ENCODE data around the gene ABCC6. TPM values are rescaled to one million over a fixed set of nuclear protein-coding genes. Genes with fewer than 3 reads are reported as not detected.
"Not testable (repeated sequence)": the region's sequence is repeated elsewhere in the genome, so short reads cannot be mapped to it uniquely, and the experiment has no call there.

ABCC6 gene
- total and polyA plus RNA-seq, 2 donors (not counting 3 experiments of a cell fraction or from before 2014, with no cell fraction given): 0.07 to 0.84 TPM

- no peak overlapping the region for H3K9ac ChIP-seq (replicated peaks; ENCODE audit: extremely low read depth, insufficient read depth, low read length)
- FAIRE-seq (no peak), DNase-seq (ENCODE audit: low read depth, low spot score) (no peak)
- no TSS peak for BruUV-seq (replicated peaks)
- no peak overlapping the region for H3K4me2 ChIP-seq (ENCODE audit: insufficient read depth, low read length)
- no peaks in the 10 kb centered on the region for H3K9me3 ChIP-seq (replicated peaks; ENCODE audit: control insufficient read depth, insufficient read depth, low read length)
- TF ChIP-seq MAX (IDR thresholded peaks at IDR 0.05; ENCODE audit: insufficient read depth, insufficient read length) (no peak), JUN (IDR thresholded peaks at IDR 0.05; ENCODE audit: borderline replicate concordance, insufficient read depth, insufficient read length, low read depth) (no peak), GATA2 (IDR thresholded peaks at IDR 0.05; ENCODE audit: insufficient read depth, insufficient read length, low read depth, low read length) (no peak), POLR2AphosphoS5 (IDR thresholded peaks at IDR 0.05; ENCODE audit: insufficient read depth, low read depth, low read length) (no peak), CTCF (IDR thresholded peaks at IDR 0.05; ENCODE audit: extremely low read depth in 1 of 2, insufficient read depth in 1 of 2, low read depth in 1 of 2, low read length in 2 of 2) (no peak), MYC (IDR thresholded peaks at IDR 0.05; ENCODE audit: low read depth, low read length) (no peak), POLR2A (IDR thresholded peaks at IDR 0.05; ENCODE audit: low read depth, low read length) (no peak), EZH2 (IDR thresholded peaks at IDR 0.05; ENCODE audit: borderline replicate concordance, low read depth, low read length, severe bottlenecking) (no peak), FOS (IDR thresholded peaks at IDR 0.05; ENCODE audit: borderline replicate concordance, insufficient read depth, low read length) (no peak)
- no peak overlapping the region for H3K4me3 ChIP-seq (replicated peaks in 1 of 3; ENCODE audit: insufficient read depth in 1 of 3, low read depth in 1 of 3, low read length in 3 of 3)
- dilution Hi-C loops (cut with MboI; ENCODE audit: extremely low pct_ligation_motif_present, low sequenced_read_pairs): no loop called here
- H4K20me1 ChIP-seq (replicated peaks; ENCODE audit: control insufficient read depth, extremely low read depth, insufficient read depth, low read length): no peaks in the 10 kb centered on the region
- ChIA-PET CTCF (no interaction called here), POLR2A (no interaction called here)
- H3K9me1 ChIP-seq (replicated peaks; ENCODE audit: control insufficient read depth, extremely low read depth, insufficient read depth, low read length): no peaks in the 10 kb centered on the region
- H3K27me3 ChIP-seq (ENCODE audit: control insufficient read depth in 2 of 2, insufficient read depth in 2 of 2, low read length in 2 of 2): peaks cover 0 to 1% of the 10 kb centered on the region in 2 experiments
- intact Hi-C loops (cut with micrococcal nuclease): no loop called here
- H2AFZ ChIP-seq (ENCODE audit: low read depth, low read length): no peak overlapping the region
- H3K79me2 ChIP-seq (ENCODE audit: control insufficient read depth, insufficient read depth, low read length): no peaks in the 10 kb centered on the region
- H3K4me1 ChIP-seq (ENCODE audit: control insufficient read depth, extremely low read depth, insufficient read depth, low read length): no peaks in the 10 kb centered on the region
- H3K27ac ChIP-seq (ENCODE audit: insufficient read depth, low read depth, low read length): no peak overlapping the region
- H3K36me3 ChIP-seq (ENCODE audit: control insufficient read depth in 2 of 2, extremely low read depth in 1 of 2, insufficient read depth in 2 of 2, low read length in 2 of 2): no peaks in the 10 kb centered on the region
These were observed 60.7 kb downstream of the ABCC6 start for GRCh38 chr16:16162591-16162990.

- CTCF ChIA-PET; H3K27me3 ChIP-seq (ENCODE audit: control insufficient read depth in 2 of 2, insufficient read depth in 2 of 2, low read length in 2 of 2); FAIRE-seq; H3K9me1 ChIP-seq (replicated peaks; ENCODE audit: control insufficient read depth, extremely low read depth, insufficient read depth, low read length); H3K4me2 ChIP-seq (ENCODE audit: insufficient read depth, low read length); intact Hi-C loops (cut with micrococcal nuclease); POLR2A ChIA-PET; H3K79me2 ChIP-seq (ENCODE audit: control insufficient read depth, insufficient read depth, low read length); BruUV-seq (replicated peaks); H4K20me1 ChIP-seq (replicated peaks; ENCODE audit: control insufficient read depth, extremely low read depth, insufficient read depth, low read length); H3K9me3 ChIP-seq (replicated peaks; ENCODE audit: control insufficient read depth, insufficient read depth, low read length); dilution Hi-C loops (cut with MboI; ENCODE audit: extremely low pct_ligation_motif_present, low sequenced_read_pairs); DNase-seq (ENCODE audit: low read depth, low spot score); H3K36me3 ChIP-seq (ENCODE audit: control insufficient read depth in 2 of 2, extremely low read depth in 1 of 2, insufficient read depth in 2 of 2, low read length in 2 of 2); H2AFZ ChIP-seq (ENCODE audit: low read depth, low read length); H3K27ac ChIP-seq (ENCODE audit: insufficient read depth, low read depth, low read length); H3K4me3 ChIP-seq (replicated peaks in 1 of 3; ENCODE audit: insufficient read depth in 1 of 3, low read depth in 1 of 3, low read length in 3 of 3); H3K9ac ChIP-seq (replicated peaks; ENCODE audit: extremely low read depth, insufficient read depth, low read length); H3K4me1 ChIP-seq (ENCODE audit: control insufficient read depth, extremely low read depth, insufficient read depth, low read length): not testable (repeated sequence)
These were observed 61.5 kb downstream of the ABCC6 start for GRCh38 chr16:16161840-16162239.

Data from endothelial cell of umbilical vein (primary cell).